WI38 (cell line): ENCODE measurements around the gene RRP12.

Experiments used
- H3K4me3 ChIP-seq: 2 replicates; pipeline ENCODE4 v1.5.1; 2011; ENCODE audit warnings: low read depth, mild to moderate bottlenecking, control low read depth, low read length
- TF ChIP-seq, protein P1 (sequence below): IDR thresholded peaks from 2 replicates; pipeline ENCODE4 v1.5.1; 2012; ENCODE audit warnings: low read depth, mild to moderate bottlenecking, control low read depth, low read length

The RRP12 gene

GRCh38 chr10:97360705-97361536, 40.2 kb downstream of the RRP12 start:
- H3K4me3 ChIP-seq, result no peak overlapping the region
- TF ChIP-seq, protein P1, sequence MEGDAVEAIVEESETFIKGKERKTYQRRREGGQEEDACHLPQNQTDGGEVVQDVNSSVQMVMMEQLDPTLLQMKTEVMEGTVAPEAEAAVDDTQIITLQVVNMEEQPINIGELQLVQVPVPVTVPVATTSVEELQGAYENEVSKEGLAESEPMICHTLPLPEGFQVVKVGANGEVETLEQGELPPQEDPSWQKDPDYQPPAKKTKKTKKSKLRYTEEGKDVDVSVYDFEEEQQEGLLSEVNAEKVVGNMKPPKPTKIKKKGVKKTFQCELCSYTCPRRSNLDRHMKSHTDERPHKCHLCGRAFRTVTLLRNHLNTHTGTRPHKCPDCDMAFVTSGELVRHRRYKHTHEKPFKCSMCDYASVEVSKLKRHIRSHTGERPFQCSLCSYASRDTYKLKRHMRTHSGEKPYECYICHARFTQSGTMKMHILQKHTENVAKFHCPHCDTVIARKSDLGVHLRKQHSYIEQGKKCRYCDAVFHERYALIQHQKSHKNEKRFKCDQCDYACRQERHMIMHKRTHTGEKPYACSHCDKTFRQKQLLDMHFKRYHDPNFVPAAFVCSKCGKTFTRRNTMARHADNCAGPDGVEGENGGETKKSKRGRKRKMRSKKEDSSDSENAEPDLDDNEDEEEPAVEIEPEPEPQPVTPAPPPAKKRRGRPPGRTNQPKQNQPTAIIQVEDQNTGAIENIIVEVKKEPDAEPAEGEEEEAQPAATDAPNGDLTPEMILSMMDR, result no peak

GRCh38 chr10:97358781-97359180, 42.4 kb downstream of the RRP12 start:
- TF ChIP-seq, protein P1, result no peak
- H3K4me3 ChIP-seq, result no peak overlapping the region

- no peak overlapping the region for H3K4me3 ChIP-seq
- TF ChIP-seq, protein P1, result no peak
Measured at GRCh38 chr10:97358349-97358748, 42.8 kb downstream of the RRP12 start.

GRCh38 chr10:97356918-97357317, 44.2 kb downstream of the RRP12 start:
- TF ChIP-seq, protein P1, result no peak
- H3K4me3 ChIP-seq, result no peak overlapping the region

GRCh38 chr10:97356318-97356914, 44.7 kb downstream of the RRP12 start:
- no peak overlapping the region for H3K4me3 ChIP-seq
- TF ChIP-seq, protein P1, result no peak

- H3K4me3 ChIP-seq, result no peak overlapping the region
- TF ChIP-seq, protein P1, result no peak; the same call in 1 of the 2 replicates
Measured at GRCh38 chr10:97355571-97355975, 45.6 kb downstream of the RRP12 start.

GRCh38 chr10:97353945-97354344, 47.2 kb downstream of the RRP12 start:
- TF ChIP-seq, protein P1, result no peak
- no peak overlapping the region for H3K4me3 ChIP-seq
